ENCODE results near the gene GOLGA8B. TPM values are rescaled to one million over a fixed set of nuclear protein-coding genes. Genes with fewer than 3 reads are reported as not detected.

Gene GOLGA8B
- total RNA-seq, 1 experiment from 2014 or later, result 42.1 TPM

GRCh38 chr15:34613997-34614396 is 30.5 kb upstream of the GOLGA8B start:
- H3T11ph ChIP-seq (ENCODE audit: low read length), result no peak overlapping the region
- H3K9ac ChIP-seq (ENCODE audit: extremely low read depth, insufficient read length, low read length), result no peak overlapping the region
- no peak overlapping the region for H2AFZ ChIP-seq (ENCODE audit: low read length)
- no peak overlapping the region for H2BK20ac ChIP-seq (ENCODE audit: low read depth, low read length, poor library complexity, severe bottlenecking)
- no peak overlapping the region for H4K91ac ChIP-seq (ENCODE audit: insufficient read length, low read depth, low read length)
- H3K4me3 Mint-ChIP-seq, result no peak overlapping the region
- H3K27ac ChIP-seq (ENCODE audit: insufficient read length, low read depth, low read length), result no peak overlapping the region
- H3K23ac ChIP-seq (ENCODE audit: insufficient read length, low read depth, low read length), result no peak overlapping the region
- no peaks in the 10 kb centered on the region for H3K79me1 ChIP-seq (ENCODE audit: insufficient read depth, low read depth, low read length, poor library complexity, severe bottlenecking)
- peaks cover 4% of the 10 kb centered on the region in 2 experiments; a peak in 1 of 4 replicates for H3K4me1 Mint-ChIP-seq
- no peak overlapping the region for H2BK120ac ChIP-seq (ENCODE audit: low read depth, low read length, poor library complexity, severe bottlenecking)
- H2BK15ac ChIP-seq (ENCODE audit: low read depth, low read length), result no peak overlapping the region
- H3K27me3 ChIP-seq (ENCODE audit: insufficient read depth, low read length), result no peaks in the 10 kb centered on the region
- no CpG with 5 or more reads among the region's 3 CpGs for WGBS (ENCODE audit: extremely low coverage, insufficient read length, low lambda C conversion rate)
- no peaks in the 10 kb centered on the region for H3K9me3 ChIP-seq (ENCODE audit: control insufficient read depth, low read depth, low read length)
- H3K4me1 ChIP-seq (ENCODE audit: insufficient read depth, low read length), result no peaks in the 10 kb centered on the region
- no peak overlapping the region for H4K5ac ChIP-seq (ENCODE audit: insufficient read length, low read depth, low read length)
- H3K27me3 Mint-ChIP-seq (ENCODE audit: low read depth), result peaks cover 4% of the 10 kb centered on the region
- no peak overlapping the region for H2BK5ac ChIP-seq (ENCODE audit: insufficient read length, low read length)
- H4K8ac ChIP-seq (replicated peaks; ENCODE audit: insufficient read length, low read depth, low read length), result no peak overlapping the region
- H2BK12ac ChIP-seq (ENCODE audit: insufficient read length, low read depth, low read length), result no peak overlapping the region
- no peaks in the 10 kb centered on the region for H3K23me2 ChIP-seq (ENCODE audit: insufficient read length, low read depth, low read length, poor library complexity, severe bottlenecking)
- DNase-seq, result no peak
- H3K14ac ChIP-seq (ENCODE audit: insufficient read depth, low read length), result no peak overlapping the region
- no peak for TF ChIP-seq CTCF (conservative IDR thresholded peaks at IDR 0.05)
- no peaks in the 10 kb centered on the region for H3K9me3 Mint-ChIP-seq
- no peak overlapping the region for H3K4me2 ChIP-seq (ENCODE audit: insufficient read depth, insufficient read length, low read length)
- H3K4ac ChIP-seq (ENCODE audit: low read depth, low read length), result no peak overlapping the region
- no peak overlapping the region for H2AK5ac ChIP-seq (ENCODE audit: insufficient read length, low read length)
- no peaks in the 10 kb centered on the region for H3K36me3 Mint-ChIP-seq (ENCODE audit: insufficient read depth in 1 of 3, low read depth in 3 of 3)
- no peaks in the 10 kb centered on the region for H3K79me2 ChIP-seq (ENCODE audit: insufficient read depth, low read length)
- H3K56ac ChIP-seq (ENCODE audit: insufficient read length, low read depth, low read length), result no peak overlapping the region
- no peaks in the 10 kb centered on the region for H4K20me1 ChIP-seq (ENCODE audit: control insufficient read depth, insufficient read depth, insufficient read length)
- H3K27ac Mint-ChIP-seq, result no peak overlapping the region
- no peak overlapping the region for H3K18ac ChIP-seq (ENCODE audit: insufficient read length, low read depth, low read length)
